GM21367 (cell line): ENCODE results near the gene ISX.

ENCODE experiments used
- ATAC-seq: cut with Tn5 transposase; IDR thresholded peaks from one replicate; pipeline ENCODE4 v1.9.1; 2021; ENCODE audit not compliant: unreplicated experiment

Gene ISX

GRCh38 chr22:35051791-35052190 is 14.2 kb upstream of the ISX start:
- no peak for ATAC-seq

GRCh38 chr22:35053060-35053835 is 12.7 kb upstream of the ISX start:
- no peak for ATAC-seq

GRCh38 chr22:35054064-35054463 is 11.9 kb upstream of the ISX start:
- ATAC-seq: no peak

GRCh38 chr22:35056486-35056885 is 9.5 kb upstream of the ISX start:
- no peak for ATAC-seq

- no peak for ATAC-seq
Observed at GRCh38 chr22:35057155-35057554, 8.8 kb upstream of the ISX start.

GRCh38 chr22:35059632-35060031 is 6.3 kb upstream of the ISX start:
- ATAC-seq: no peak

- ATAC-seq: no peak
Observed at GRCh38 chr22:35064664-35065063, 1.3 kb upstream of the ISX start.

- no peak for ATAC-seq
Observed at GRCh38 chr22:35065183-35065582, 775 bp upstream of the ISX start.

- no peak for ATAC-seq
Observed at GRCh38 chr22:35066768-35067167, 810 bp downstream of the ISX start.

- ATAC-seq: no peak
Observed at GRCh38 chr22:35069541-35069940, 3.6 kb downstream of the ISX start.

- ATAC-seq: no peak
Observed at GRCh38 chr22:35070451-35071093, 4.6 kb downstream of the ISX start.

GRCh38 chr22:35071784-35072183 is 5.8 kb downstream of the ISX start:
- no peak for ATAC-seq

- no peak for ATAC-seq
Observed at GRCh38 chr22:35072925-35073324, 7.0 kb downstream of the ISX start.

- no peak for ATAC-seq
Observed at GRCh38 chr22:35074583-35074982, 8.6 kb downstream of the ISX start.

GRCh38 chr22:35076630-35077029 is 10.7 kb downstream of the ISX start:
- no peak for ATAC-seq

GRCh38 chr22:35085621-35086020 is 19.7 kb downstream of the ISX start:
- no peak for ATAC-seq

- no peak for ATAC-seq
Observed at GRCh38 chr22:35089139-35089538, 23.2 kb downstream of the ISX start.

GRCh38 chr22:35092406-35092805 is 26.4 kb downstream of the ISX start:
- ATAC-seq: no peak

GRCh38 chr22:35098921-35099320 is 33.0 kb downstream of the ISX start:
- no peak for ATAC-seq

- no peak for ATAC-seq
Observed at GRCh38 chr22:35099883-35100282, 33.9 kb downstream of the ISX start.

GRCh38 chr22:35102663-35103062 is 36.7 kb downstream of the ISX start:
- ATAC-seq: no peak

GRCh38 chr22:35103761-35104160 is 37.8 kb downstream of the ISX start:
- no peak for ATAC-seq

GRCh38 chr22:35104491-35104890 is 38.5 kb downstream of the ISX start:
- no peak for ATAC-seq
